Measurements from ENCODE around the gene AFF2. TPM values are rescaled to one million over a fixed set of nuclear protein-coding genes. Genes with fewer than 3 reads are reported as not detected.

Gene AFF2
- total RNA-seq, 1 donor from 2014 or later, result 0.89 TPM

DNA sequence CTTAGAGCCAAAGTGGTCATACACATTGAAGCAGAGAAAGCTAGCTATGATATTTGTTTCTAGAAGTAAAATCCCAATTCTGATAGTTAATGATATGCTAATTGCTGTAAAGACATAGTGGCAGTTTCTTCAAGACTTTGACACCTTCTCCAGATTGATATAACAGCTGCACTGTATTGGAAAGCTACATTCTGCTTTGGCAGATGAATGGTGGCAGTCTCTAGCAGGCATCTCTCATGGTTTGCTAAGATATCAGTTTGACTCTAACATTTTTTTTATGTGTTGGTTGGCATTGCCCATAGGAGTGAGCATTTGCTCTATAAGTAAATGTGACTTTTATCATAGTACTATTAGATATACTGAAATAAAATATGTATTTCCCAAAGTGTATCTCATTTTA, 128.2 kb downstream of the AFF2 start:
- Mint-ChIP-seq H3K4me3 (ENCODE audit: unreplicated experiment) (no peak overlapping the region), H3K27ac (ENCODE audit: unreplicated experiment) (no peak overlapping the region), H3K9me3 (ENCODE audit: unreplicated experiment) (peaks cover 5% of the 10 kb centered on the region), H3K4me1 (ENCODE audit: unreplicated experiment) (no peaks in the 10 kb centered on the region), H3K27me3 (ENCODE audit: unreplicated experiment) (no peaks in the 10 kb centered on the region), H3K36me3 (ENCODE audit: unreplicated experiment) (no peaks in the 10 kb centered on the region)
- TF ChIP-seq, protein P1, sequence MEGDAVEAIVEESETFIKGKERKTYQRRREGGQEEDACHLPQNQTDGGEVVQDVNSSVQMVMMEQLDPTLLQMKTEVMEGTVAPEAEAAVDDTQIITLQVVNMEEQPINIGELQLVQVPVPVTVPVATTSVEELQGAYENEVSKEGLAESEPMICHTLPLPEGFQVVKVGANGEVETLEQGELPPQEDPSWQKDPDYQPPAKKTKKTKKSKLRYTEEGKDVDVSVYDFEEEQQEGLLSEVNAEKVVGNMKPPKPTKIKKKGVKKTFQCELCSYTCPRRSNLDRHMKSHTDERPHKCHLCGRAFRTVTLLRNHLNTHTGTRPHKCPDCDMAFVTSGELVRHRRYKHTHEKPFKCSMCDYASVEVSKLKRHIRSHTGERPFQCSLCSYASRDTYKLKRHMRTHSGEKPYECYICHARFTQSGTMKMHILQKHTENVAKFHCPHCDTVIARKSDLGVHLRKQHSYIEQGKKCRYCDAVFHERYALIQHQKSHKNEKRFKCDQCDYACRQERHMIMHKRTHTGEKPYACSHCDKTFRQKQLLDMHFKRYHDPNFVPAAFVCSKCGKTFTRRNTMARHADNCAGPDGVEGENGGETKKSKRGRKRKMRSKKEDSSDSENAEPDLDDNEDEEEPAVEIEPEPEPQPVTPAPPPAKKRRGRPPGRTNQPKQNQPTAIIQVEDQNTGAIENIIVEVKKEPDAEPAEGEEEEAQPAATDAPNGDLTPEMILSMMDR (IDR thresholded peaks at IDR 0.05), result no peak
- no peak for DNase-seq (ENCODE audit: extremely low spot score, unreplicated experiment)

DNA sequence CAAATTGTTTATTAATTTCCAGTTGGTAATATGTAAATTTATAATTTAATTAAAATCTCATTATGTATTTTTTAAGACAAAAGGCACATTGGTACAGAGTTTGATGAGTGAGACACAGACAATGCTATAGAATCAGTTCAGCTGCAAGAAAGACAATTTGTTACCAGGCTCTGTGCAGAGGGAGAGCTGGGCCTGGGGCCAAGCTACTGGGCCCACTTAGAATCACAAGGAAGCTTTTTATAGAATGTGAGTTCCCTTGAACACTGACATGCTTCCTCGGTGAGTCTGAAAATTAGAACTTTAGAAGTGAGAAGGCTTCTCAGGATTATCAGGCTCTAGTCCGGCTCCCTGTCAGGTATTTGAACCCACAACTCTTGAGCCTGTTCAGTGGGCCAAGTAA, 129.0 kb downstream of the AFF2 start:
- Mint-ChIP-seq H3K27ac (ENCODE audit: unreplicated experiment) (no peak overlapping the region), H3K4me1 (ENCODE audit: unreplicated experiment) (no peaks in the 10 kb centered on the region), H3K36me3 (ENCODE audit: unreplicated experiment) (no peaks in the 10 kb centered on the region), H3K4me3 (ENCODE audit: unreplicated experiment) (no peak overlapping the region), H3K9me3 (ENCODE audit: unreplicated experiment) (peaks cover 5% of the 10 kb centered on the region), H3K27me3 (ENCODE audit: unreplicated experiment) (no peaks in the 10 kb centered on the region)
- TF ChIP-seq, protein P1 (IDR thresholded peaks at IDR 0.05), result no peak
- no peak for DNase-seq (ENCODE audit: extremely low spot score, unreplicated experiment)

DNA sequence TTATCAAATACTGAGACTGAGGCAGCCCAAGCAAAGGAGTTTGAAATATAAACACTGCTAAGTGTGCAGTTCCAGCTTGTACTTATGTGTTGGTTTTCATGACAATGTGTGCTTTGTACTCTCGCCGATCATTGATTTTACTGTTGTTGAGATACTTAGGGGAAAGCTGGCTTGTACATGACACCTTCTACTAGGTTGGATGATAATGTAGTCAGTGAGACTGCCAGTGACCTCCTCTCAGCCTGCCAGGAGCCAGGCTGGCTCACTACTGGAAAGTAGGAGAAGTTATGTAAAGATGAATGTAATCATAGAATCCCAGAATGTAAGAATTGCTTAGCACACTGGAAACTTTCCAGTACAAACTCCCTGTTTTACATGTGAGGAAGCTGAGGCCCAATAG, 132.0 kb downstream of the AFF2 start:
- Mint-ChIP-seq H3K4me1 (ENCODE audit: unreplicated experiment) (no peaks in the 10 kb centered on the region), H3K9me3 (ENCODE audit: unreplicated experiment) (peaks cover 18% of the 10 kb centered on the region), H3K4me3 (ENCODE audit: unreplicated experiment) (no peak overlapping the region), H3K27me3 (ENCODE audit: unreplicated experiment) (no peaks in the 10 kb centered on the region), H3K27ac (ENCODE audit: unreplicated experiment) (no peak overlapping the region), H3K36me3 (ENCODE audit: unreplicated experiment) (no peaks in the 10 kb centered on the region)
- DNase-seq (ENCODE audit: extremely low spot score, unreplicated experiment), result no peak
- TF ChIP-seq, protein P1 (IDR thresholded peaks at IDR 0.05), result no peak

DNA sequence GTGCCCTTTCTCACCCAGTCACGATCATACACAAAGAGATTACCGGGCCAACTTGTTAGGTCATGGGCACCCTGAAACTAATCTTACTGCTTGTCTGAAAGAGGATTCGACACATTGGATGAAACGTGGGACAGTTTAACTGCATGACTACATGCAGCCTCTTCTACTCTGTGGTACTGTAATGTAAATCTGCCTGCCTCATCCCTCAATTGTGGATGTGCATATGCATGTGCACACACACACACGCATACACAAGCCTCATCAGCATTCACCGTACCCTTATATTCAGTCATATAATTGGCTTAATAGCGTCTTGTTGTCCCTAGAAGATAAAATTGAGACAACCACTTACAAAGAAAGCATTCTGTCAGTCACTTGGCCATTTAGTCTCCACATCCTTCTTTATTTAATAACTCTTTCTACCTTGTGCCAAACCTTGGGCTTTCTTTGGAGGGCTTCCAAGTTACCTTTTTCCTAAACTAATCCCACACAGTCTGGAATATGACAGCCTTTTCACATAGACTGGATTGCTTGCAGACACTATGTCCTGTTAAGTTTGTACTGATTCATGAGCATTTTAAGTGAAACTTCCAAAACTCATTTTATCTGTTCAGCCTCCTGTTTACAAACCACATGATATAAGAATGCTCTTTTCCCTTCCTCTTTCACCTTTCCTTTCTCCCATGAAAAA, 132.9 kb downstream of the AFF2 start:
- TF ChIP-seq, protein P1 (IDR thresholded peaks at IDR 0.05), result no peak
- no peaks in the 10 kb centered on the region for H3K4me1 Mint-ChIP-seq (ENCODE audit: unreplicated experiment)
- no peaks in the 10 kb centered on the region for H3K27me3 Mint-ChIP-seq (ENCODE audit: unreplicated experiment)
- H3K9me3 Mint-ChIP-seq (ENCODE audit: unreplicated experiment), result peaks cover 15% of the 10 kb centered on the region
- no peak for DNase-seq (ENCODE audit: extremely low spot score, unreplicated experiment)
- no peak overlapping the region for H3K4me3 Mint-ChIP-seq (ENCODE audit: unreplicated experiment)
- no peak overlapping the region for H3K27ac Mint-ChIP-seq (ENCODE audit: unreplicated experiment)
- H3K36me3 Mint-ChIP-seq (ENCODE audit: unreplicated experiment), result no peaks in the 10 kb centered on the region

DNA sequence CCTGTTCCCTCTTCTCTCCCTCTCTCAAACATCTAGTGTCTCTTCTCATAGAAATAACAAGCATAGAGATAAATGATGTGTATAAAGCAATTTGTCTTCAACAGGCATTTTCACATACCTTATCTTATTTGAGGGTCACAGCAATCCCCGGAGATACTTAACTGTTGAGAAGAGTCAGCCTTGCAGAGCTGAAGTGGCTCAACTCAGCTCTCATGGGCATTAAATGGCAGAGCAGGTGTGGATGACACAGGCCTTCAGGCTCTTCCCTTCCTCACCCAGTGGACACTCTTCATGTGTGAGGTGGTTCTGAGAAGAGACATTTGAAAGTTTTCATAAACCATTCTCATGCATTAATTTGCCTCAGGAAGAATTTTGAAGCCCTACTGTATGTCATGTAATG, 134.2 kb downstream of the AFF2 start:
- DNase-seq (ENCODE audit: extremely low spot score, unreplicated experiment), result no peak
- TF ChIP-seq, protein P1 (IDR thresholded peaks at IDR 0.05), result no peak
- H3K9me3 Mint-ChIP-seq (ENCODE audit: unreplicated experiment), result peaks cover 15% of the 10 kb centered on the region

More for the DNA sequence above, 134.2 kb downstream of the AFF2 start:
- Mint-ChIP-seq H3K4me3 (ENCODE audit: unreplicated experiment) (no peak overlapping the region), H3K27ac (ENCODE audit: unreplicated experiment) (no peak overlapping the region), H3K4me1 (ENCODE audit: unreplicated experiment) (no peaks in the 10 kb centered on the region), H3K36me3 (ENCODE audit: unreplicated experiment) (no peaks in the 10 kb centered on the region), H3K27me3 (ENCODE audit: unreplicated experiment) (no peaks in the 10 kb centered on the region)

All from osteocyte (in vitro differentiated cells).